ENCODE results near the gene RELT. TPM values are rescaled to one million over a fixed set of nuclear protein-coding genes. Genes with fewer than 3 reads are reported as not detected.

Gene RELT
- total RNA-seq, 1 experiment from 2014 or later = 10.2 TPM

- no peak overlapping the region for H4K8ac ChIP-seq (replicated peaks; ENCODE audit: insufficient read length, low read depth, low read length)
- H3T11ph ChIP-seq (ENCODE audit: low read length) = no peak overlapping the region
- H3K79me1 ChIP-seq (ENCODE audit: insufficient read depth, low read depth, low read length, poor library complexity, severe bottlenecking) = no peaks in the 10 kb centered on the region
- H3K18ac ChIP-seq (ENCODE audit: insufficient read length, low read depth, low read length) = no peak overlapping the region
- H3K9ac ChIP-seq (ENCODE audit: extremely low read depth, insufficient read length, low read length) = no peak overlapping the region
- no peak overlapping the region for H3K56ac ChIP-seq (ENCODE audit: insufficient read length, low read depth, low read length)
- no peak overlapping the region for H2BK12ac ChIP-seq (ENCODE audit: insufficient read length, low read depth, low read length)
- no peak overlapping the region for H3K4me2 ChIP-seq (ENCODE audit: insufficient read depth, insufficient read length, low read length)
- H2BK5ac ChIP-seq (ENCODE audit: insufficient read length, low read length) = no peak overlapping the region
- H4K91ac ChIP-seq (ENCODE audit: insufficient read length, low read depth, low read length) = no peak overlapping the region
- no peak overlapping the region for H3K27ac Mint-ChIP-seq
- H3K23me2 ChIP-seq (ENCODE audit: insufficient read length, low read depth, low read length, poor library complexity, severe bottlenecking) = no peaks in the 10 kb centered on the region
- H3K23ac ChIP-seq (ENCODE audit: insufficient read length, low read depth, low read length) = no peak overlapping the region
- peaks cover 0 to 1% (median 0%) of the 10 kb centered on the region in 3 experiments; a peak in 1 of 7 replicates for H3K36me3 Mint-ChIP-seq (ENCODE audit: insufficient read depth in 1 of 3, low read depth in 3 of 3)
- H3K9me3 Mint-ChIP-seq = no peaks in the 10 kb centered on the region
- H3K79me2 ChIP-seq (ENCODE audit: insufficient read depth, low read length) = no peaks in the 10 kb centered on the region
- H4K5ac ChIP-seq (ENCODE audit: insufficient read length, low read depth, low read length) = no peak overlapping the region
- peaks cover 2% of the 10 kb centered on the region; the same call in 1 of the 2 replicates for H3K4me1 ChIP-seq (ENCODE audit: insufficient read depth, low read length)
- H3K4me1 Mint-ChIP-seq = peaks cover 15 to 24% of the 10 kb centered on the region in 2 experiments
- TF ChIP-seq CTCF (conservative IDR thresholded peaks at IDR 0.05) = no peak
- no peak overlapping the region for H3K14ac ChIP-seq (ENCODE audit: insufficient read depth, low read length)
- H3K9me3 ChIP-seq (ENCODE audit: control insufficient read depth, low read depth, low read length) = no peaks in the 10 kb centered on the region
- no CpG with 5 or more reads among the region's 1 CpG for WGBS (ENCODE audit: extremely low coverage, insufficient read length, low lambda C conversion rate)
- H2BK20ac ChIP-seq (ENCODE audit: low read depth, low read length, poor library complexity, severe bottlenecking) = no peak overlapping the region
- H2BK120ac ChIP-seq (ENCODE audit: low read depth, low read length, poor library complexity, severe bottlenecking) = no peak overlapping the region
- no peak overlapping the region for H2BK15ac ChIP-seq (ENCODE audit: low read depth, low read length)
- H3K27me3 Mint-ChIP-seq (ENCODE audit: low read depth) = no peaks in the 10 kb centered on the region
- no peaks in the 10 kb centered on the region for H3K27me3 ChIP-seq (ENCODE audit: insufficient read depth, low read length)
- no peak overlapping the region for H3K4me3 Mint-ChIP-seq
- no peak overlapping the region for H2AK5ac ChIP-seq (ENCODE audit: insufficient read length, low read length)
- no peaks in the 10 kb centered on the region for H4K20me1 ChIP-seq (ENCODE audit: control insufficient read depth, insufficient read depth, insufficient read length)
- DNase-seq = no peak
- H2AFZ ChIP-seq (ENCODE audit: low read length) = no peak overlapping the region
- H3K4ac ChIP-seq (ENCODE audit: low read depth, low read length) = no peak overlapping the region
- no peak overlapping the region for H3K27ac ChIP-seq (ENCODE audit: insufficient read length, low read depth, low read length)
Measured at GRCh38 chr11:73425108-73425507, 48.9 kb downstream of the RELT start.

Data from H9 (cell line).